Body of pancreas (tissue), 4 donors: ENCODE results near the gene TMEM31. TPM values are rescaled to one million over a fixed set of nuclear protein-coding genes. Genes with fewer than 3 reads are reported as not detected.

ENCODE experiments used
- ATAC-seq: fragments of 150-250 bp; one replicate; pipeline ENCODE4 v1.9.1; 2016
- DNase-seq, 4 donors: peaks; one replicate each; pipeline ENCODE4 v3.0.0-alpha.2; 2019
- H3K27ac ChIP-seq, 4 donors: fragments of 200-600 bp; sonication (generic); 1 replicate in 3 of 4; 2 replicates in 1 of 4; pipeline versions ENCODE4 v1.5.1 to v1.6.1; 2016 to 2019; ENCODE audit warnings: mild to moderate bottlenecking in 1 of 4, mixed read lengths in 1 of 4, moderate library complexity in 1 of 4
- H3K27me3 ChIP-seq, 2 donors: fragments of 200-600 bp; sonication (generic); one replicate each; pipeline ENCODE4 v1.6.0; 2016; ENCODE audit warnings: mild to moderate bottlenecking in 1 of 2
- H3K36me3 ChIP-seq, 2 donors: fragments of 200-600 bp; sonication (generic); replicated peaks in 1 of 2; 2 replicates each; pipeline ENCODE4 v1.5.1; 2016; ENCODE audit warnings: low read depth in 2 of 2; ENCODE audit not compliant: insufficient read depth in 1 of 2
- H3K4me1 ChIP-seq: fragments of 200-600 bp; sonication (generic); one replicate; pipeline ENCODE4 v1.6.0; 2016
- H3K4me3 ChIP-seq, 2 donors: fragments of 200-600 bp; sonication (generic); 1 replicate in 1 of 2; 2 replicates in 1 of 2; pipeline ENCODE4 v1.5.1; 2016 to 2019
- H3K9me3 ChIP-seq, 3 donors: fragments of 200-600 bp; sonication (generic); 1 replicate in 2 of 3; 2 replicates in 1 of 3; pipeline ENCODE4 v1.5.1; 2016
- POLR2A ChIP-seq, 3 donors: fragments of 450-650 bp; IDR thresholded peaks; one replicate each; pipeline ENCODE4 v1.6.1; 2016; ENCODE audit warnings: antibody characterized with exemption in 3 of 3, mild to moderate bottlenecking in 2 of 3
- WGBS, 2 donors: methylation state at CpG; one replicate each; pipeline ENCODE4 v1.1.5; 2017; 5-methylcytosine and 5-hydroxymethylcytosine counted together
- intact Hi-C: fragments of 100-400 bp; cut with DNase I; formaldehyde crosslinking; loops from one replicate; pipeline ENCODE4 v1.15.1; 2023
- total RNA-seq, 2 donors: library from RNA; depleted of rRNA; stranded (reverse); fragments of >200 nt; gene quantifications; one replicate each; pipeline ENCODE4 v1.1.0, GENCODE V29; 2016
- TF ChIP-seq, protein P1 (sequence below), 7 experiments: fragments of 450-650 bp in 4 of 7; fragments of 200-600 bp in 3 of 7; sonication (generic) in 3 of 7; IDR thresholded peaks; one replicate each; pipeline ENCODE4 v1.5.1; 2016 to 2019; ENCODE audit warnings: antibody characterized with exemption in 7 of 7

TMEM31 gene
- total RNA-seq, 2 donors from 2014 or later: not detected

DNA sequence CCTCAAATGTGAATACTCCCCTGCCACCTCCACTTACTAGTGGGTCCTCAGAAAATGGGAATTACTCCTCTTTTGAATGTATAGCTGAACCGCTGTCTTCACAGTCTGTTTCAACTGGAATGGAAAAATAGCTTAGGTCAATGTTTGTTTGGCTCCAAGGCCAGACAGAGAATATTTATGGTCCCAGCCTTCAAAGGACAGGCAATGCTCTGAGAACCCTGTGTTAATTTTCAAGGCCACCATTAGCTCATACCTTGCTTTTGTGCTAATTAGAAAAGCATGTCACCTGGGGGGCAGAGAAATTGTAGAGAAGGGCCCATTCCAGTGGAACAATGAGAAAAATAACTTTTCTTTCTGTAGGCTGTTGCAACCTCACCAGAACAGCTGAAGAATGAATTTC is 19.6 kb upstream of the TMEM31 start:
- 0 to 25% methylated on average over 1 of the region's 1 CpG for WGBS, 2 donors

DNA sequence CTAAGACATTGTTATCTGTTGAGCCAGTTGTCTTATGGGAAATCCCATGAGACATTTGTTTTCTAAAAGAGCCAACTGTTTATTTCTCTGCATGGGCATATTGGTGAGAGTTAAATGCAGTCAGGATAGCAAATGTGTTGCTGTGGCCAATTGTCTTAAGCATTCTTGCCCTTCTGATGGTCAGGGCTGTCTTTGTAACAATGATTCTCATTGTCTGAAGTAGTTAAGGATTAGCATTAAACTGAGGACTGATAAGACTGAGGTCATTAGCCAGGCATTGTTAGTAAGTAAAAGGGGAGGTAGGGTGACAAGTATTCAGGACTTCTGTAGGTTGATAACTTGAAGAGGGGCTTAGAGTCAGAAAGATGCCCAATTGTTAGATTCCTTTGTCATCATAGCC is 13.0 kb upstream of the TMEM31 start:
- H3K36me3 ChIP-seq: no peaks in the 10 kb centered on the region
- no peak overlapping the region for H3K27ac ChIP-seq
- ATAC-seq (no peak), DNase-seq (no peak)
- peaks cover 6% of the 10 kb centered on the region for H3K4me1 ChIP-seq
- TF ChIP-seq, protein P1, sequence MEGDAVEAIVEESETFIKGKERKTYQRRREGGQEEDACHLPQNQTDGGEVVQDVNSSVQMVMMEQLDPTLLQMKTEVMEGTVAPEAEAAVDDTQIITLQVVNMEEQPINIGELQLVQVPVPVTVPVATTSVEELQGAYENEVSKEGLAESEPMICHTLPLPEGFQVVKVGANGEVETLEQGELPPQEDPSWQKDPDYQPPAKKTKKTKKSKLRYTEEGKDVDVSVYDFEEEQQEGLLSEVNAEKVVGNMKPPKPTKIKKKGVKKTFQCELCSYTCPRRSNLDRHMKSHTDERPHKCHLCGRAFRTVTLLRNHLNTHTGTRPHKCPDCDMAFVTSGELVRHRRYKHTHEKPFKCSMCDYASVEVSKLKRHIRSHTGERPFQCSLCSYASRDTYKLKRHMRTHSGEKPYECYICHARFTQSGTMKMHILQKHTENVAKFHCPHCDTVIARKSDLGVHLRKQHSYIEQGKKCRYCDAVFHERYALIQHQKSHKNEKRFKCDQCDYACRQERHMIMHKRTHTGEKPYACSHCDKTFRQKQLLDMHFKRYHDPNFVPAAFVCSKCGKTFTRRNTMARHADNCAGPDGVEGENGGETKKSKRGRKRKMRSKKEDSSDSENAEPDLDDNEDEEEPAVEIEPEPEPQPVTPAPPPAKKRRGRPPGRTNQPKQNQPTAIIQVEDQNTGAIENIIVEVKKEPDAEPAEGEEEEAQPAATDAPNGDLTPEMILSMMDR (IDR thresholded peaks at IDR 0.05): no peak
- TF ChIP-seq POLR2A (IDR thresholded peaks at IDR 0.05): no peak
- no peak overlapping the region for H3K4me3 ChIP-seq
- no peaks in the 10 kb centered on the region for H3K9me3 ChIP-seq
- H3K27me3 ChIP-seq: no peaks in the 10 kb centered on the region
- intact Hi-C loops: no loop called here

More for the DNA sequence above, 19.6 kb upstream of the TMEM31 start:
- peaks cover 16% of the 10 kb centered on the region for H3K4me1 ChIP-seq
- H3K9me3 ChIP-seq: no peaks in the 10 kb centered on the region
- TF ChIP-seq, protein P1 (IDR thresholded peaks at IDR 0.05): no peak
- no peak for TF ChIP-seq POLR2A (IDR thresholded peaks at IDR 0.05)
- H3K36me3 ChIP-seq: no peaks in the 10 kb centered on the region
- ATAC-seq: no peak
- no peak for DNase-seq
- no peak overlapping the region for H3K4me3 ChIP-seq
- no peak overlapping the region for H3K27ac ChIP-seq
- intact Hi-C loops: no loop called here
- H3K27me3 ChIP-seq: no peaks in the 10 kb centered on the region

DNA sequence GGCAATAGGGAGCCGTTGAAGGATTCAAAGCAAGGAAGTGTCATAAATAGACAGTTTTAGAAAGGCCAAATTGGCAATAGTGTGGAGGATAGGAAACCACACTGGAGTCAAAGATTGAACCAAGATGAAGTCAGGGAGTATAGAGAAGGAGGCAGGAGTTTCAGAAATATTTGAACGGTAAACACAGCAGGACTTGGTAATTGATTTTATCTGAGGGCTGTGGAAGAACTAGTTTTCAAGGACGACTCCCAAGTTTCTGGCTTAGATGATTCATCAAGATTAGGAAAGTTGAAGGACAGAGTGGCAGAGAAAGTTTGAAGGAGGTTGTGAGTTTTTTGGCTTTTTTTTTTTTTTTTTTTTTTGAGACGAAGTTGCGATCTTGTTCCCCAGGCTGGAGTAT is 11.5 kb upstream of the TMEM31 start:
- Histone ChIP-seq H3K27ac (no peak overlapping the region), H3K9me3 (no peaks in the 10 kb centered on the region), H3K4me3 (no peak overlapping the region), H3K4me1 (peaks cover under 1% of the 10 kb centered on the region), H3K27me3 (no peaks in the 10 kb centered on the region), H3K36me3 (no peaks in the 10 kb centered on the region)
- DNase-seq (no peak), ATAC-seq (no peak)
- intact Hi-C loops: no loop called here
- WGBS, 2 donors: 9 to 57% methylated on average over 2 to 5 of the region's 5 CpGs
- TF ChIP-seq, protein P1 (IDR thresholded peaks at IDR 0.05): no peak

DNA sequence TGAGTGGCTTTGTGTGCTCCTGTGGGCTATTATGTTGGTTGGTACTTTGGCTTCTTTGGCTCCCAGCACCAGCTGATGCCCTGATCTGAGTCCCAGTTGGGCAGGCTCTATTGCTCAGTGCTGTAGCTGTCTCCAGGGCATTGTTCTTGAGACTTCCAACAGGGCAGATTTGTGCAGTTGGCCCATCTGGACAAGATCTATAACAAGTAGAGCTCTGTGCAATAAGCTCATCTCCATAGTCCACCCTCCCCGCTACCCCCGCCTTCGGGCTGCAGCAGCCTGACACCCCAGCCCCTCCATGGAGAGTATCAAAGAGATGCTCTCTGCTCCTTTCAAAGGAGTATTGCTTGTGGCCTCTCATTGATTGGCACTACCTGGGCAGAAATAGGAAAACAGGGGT is 5.8 kb upstream of the TMEM31 start:
- H3K4me1 ChIP-seq: no peaks in the 10 kb centered on the region
- intact Hi-C loops: no loop called here
- TF ChIP-seq, protein P1 (IDR thresholded peaks at IDR 0.05): no peak
- TF ChIP-seq POLR2A (IDR thresholded peaks at IDR 0.05): no peak
- H3K36me3 ChIP-seq: no peaks in the 10 kb centered on the region
- WGBS, 2 donors: 100% methylated on average over 1 of the region's 3 CpGs; no CpG with 5 or more reads in 1 of the 2 donors
- ATAC-seq (no peak), DNase-seq (no peak)
- no peaks in the 10 kb centered on the region for H3K9me3 ChIP-seq
- H3K4me3 ChIP-seq: no peak overlapping the region
- H3K27ac ChIP-seq: no peak overlapping the region
- no peaks in the 10 kb centered on the region for H3K27me3 ChIP-seq

DNA sequence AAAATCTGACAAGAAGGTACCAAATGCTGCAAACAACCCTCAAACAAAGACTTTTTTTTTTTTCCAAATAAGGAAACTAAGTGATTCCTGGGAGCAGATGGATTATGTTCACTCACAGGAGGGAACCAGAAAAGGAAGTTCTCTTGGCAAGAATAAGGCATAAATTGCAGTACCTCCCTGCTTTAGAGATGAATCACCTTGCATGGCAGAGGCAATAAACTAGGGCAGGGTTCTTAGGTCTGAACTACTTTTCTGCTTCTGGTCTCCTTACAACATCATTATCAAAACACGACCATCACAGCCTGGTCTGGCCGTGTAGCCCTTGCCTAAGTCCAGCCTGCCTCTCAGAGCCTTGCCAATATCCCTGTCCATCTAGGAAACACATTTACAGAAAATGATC is 6.3 kb downstream of the TMEM31 start:
- no peaks in the 10 kb centered on the region for H3K27me3 ChIP-seq
- ATAC-seq: no peak
- no peaks in the 10 kb centered on the region for H3K36me3 ChIP-seq
- H3K9me3 ChIP-seq: no peaks in the 10 kb centered on the region
- no peak for TF ChIP-seq POLR2A (IDR thresholded peaks at IDR 0.05)
- TF ChIP-seq, protein P1 (IDR thresholded peaks at IDR 0.05): no peak
- intact Hi-C loops: no loop called here
- WGBS, 2 donors: 44% methylated on average over 2 of the region's 2 CpGs; no CpG with 5 or more reads in 1 of the 2 donors
- no peak for DNase-seq
- H3K27ac ChIP-seq: no peak overlapping the region
- H3K4me3 ChIP-seq: no peak overlapping the region
- no peaks in the 10 kb centered on the region for H3K4me1 ChIP-seq
